ENCODE measurements around the gene SEMA3C. TPM values are rescaled to one million over a fixed set of nuclear protein-coding genes. Genes with fewer than 3 reads are reported as not detected.
A peak's percentile ranks its signal among the peaks of the same experiment; 100 is the strongest.

Gene SEMA3C
- total RNA-seq, 2 donors from 2014 or later: 36.3 to 89.3 TPM

GRCh38 chr7:80731281-80731680, 187.6 kb downstream of the SEMA3C start:
- intact Hi-C loops (cut with DNase I): loop anchor here in 1 of 2 donors (10.0 kb wide), 1 partner anchor 54 kb away; no protein-coding TSS in a partner anchor
- DNase-seq (ENCODE audit: low spot score): no peak

- intact Hi-C loops (cut with DNase I): loop anchor here in 1 of 2 donors (10.0 kb wide), 1 partner anchor 55 kb away; no protein-coding TSS in a partner anchor
- DNase-seq (ENCODE audit: low spot score): no peak
Observed at GRCh38 chr7:80729591-80730320, 189.1 kb downstream of the SEMA3C start.

GRCh38 chr7:80726666-80727065, 192.2 kb downstream of the SEMA3C start:
- DNase-seq (ENCODE audit: low spot score): no peak
- intact Hi-C loops (cut with DNase I): no loop called here

- intact Hi-C loops (cut with DNase I): no loop called here
- no peak for DNase-seq (ENCODE audit: low spot score)
Observed at GRCh38 chr7:80725181-80725611, 193.7 kb downstream of the SEMA3C start.

- DNase-seq (ENCODE audit: low spot score): no peak
- intact Hi-C loops (cut with DNase I): no loop called here
Observed at GRCh38 chr7:80724249-80724871, 194.5 kb downstream of the SEMA3C start.

- intact Hi-C loops (cut with DNase I): no loop called here
- DNase-seq (ENCODE audit: low spot score): peak; percentile 92
Observed at GRCh38 chr7:80722616-80723195, 196.1 kb downstream of the SEMA3C start.

GRCh38 chr7:80721883-80722615, 196.8 kb downstream of the SEMA3C start:
- intact Hi-C loops (cut with DNase I): no loop called here
- no peak for DNase-seq (ENCODE audit: low spot score)

GRCh38 chr7:80720146-80720545, 198.7 kb downstream of the SEMA3C start:
- no peak for DNase-seq (ENCODE audit: low spot score)
- intact Hi-C loops (cut with DNase I): no loop called here

GRCh38 chr7:80719261-80719660, 199.6 kb downstream of the SEMA3C start:
- intact Hi-C loops (cut with DNase I): no loop called here

GRCh38 chr7:80711531-80711930, 207.3 kb downstream of the SEMA3C start:
- intact Hi-C loops (cut with DNase I): no loop called here
- no peak for DNase-seq (ENCODE audit: low spot score)

More at GRCh38 chr7:80719261-80719660, 199.6 kb downstream of the SEMA3C start:
- no peak for DNase-seq (ENCODE audit: low spot score)

GRCh38 chr7:80708123-80708522, 210.7 kb downstream of the SEMA3C start:
- intact Hi-C loops (cut with DNase I): loop anchor here in 1 of 2 donors (10.0 kb wide), 1 partner anchor 747 kb away; no protein-coding TSS in a partner anchor
- DNase-seq (ENCODE audit: low spot score): no peak

GRCh38 chr7:80707318-80707717, 211.5 kb downstream of the SEMA3C start:
- no peak for DNase-seq (ENCODE audit: low spot score)
- intact Hi-C loops (cut with DNase I): loop anchor here in 1 of 2 donors (10.0 kb wide), 1 partner anchor 747 kb away; no protein-coding TSS in a partner anchor

GRCh38 chr7:80705130-80705781, 213.6 kb downstream of the SEMA3C start:
- no peak for DNase-seq (ENCODE audit: low spot score)
- intact Hi-C loops (cut with DNase I): loop anchor here in 1 of 2 donors (10.0 kb wide), 1 partner anchor 750 kb away; no protein-coding TSS in a partner anchor

- intact Hi-C loops (cut with DNase I): loop anchor here (5.0 to 10.0 kb wide), 2 partner anchors 752 to 769 kb away; no protein-coding TSS in a partner anchor
- no peak for DNase-seq (ENCODE audit: low spot score)
Observed at GRCh38 chr7:80703272-80703671, 215.6 kb downstream of the SEMA3C start.

GRCh38 chr7:80699721-80700256, 219.1 kb downstream of the SEMA3C start:
- intact Hi-C loops (cut with DNase I): loop anchor here (5.0 to 10.0 kb wide), 2 partner anchors 755 to 773 kb away; no protein-coding TSS in a partner anchor

GRCh38 chr7:80699045-80699638, 219.7 kb downstream of the SEMA3C start:
- DNase-seq (ENCODE audit: low spot score): no peak
- intact Hi-C loops (cut with DNase I): no loop called here

More at GRCh38 chr7:80699721-80700256, 219.1 kb downstream of the SEMA3C start:
- DNase-seq (ENCODE audit: low spot score): no peak

Data from posterior vena cava (tissue), 2 donors.